Chondrocyte (in vitro differentiated cells): Measurements from ENCODE around the gene PPT2. TPM values are rescaled to one million over a fixed set of nuclear protein-coding genes. Genes with fewer than 3 reads are reported as not detected.

Experiments
- DNase-seq: peaks from one replicate; pipeline ENCODE4 v3.0.0; 2021; ENCODE audit warnings: mixed read lengths, low spot score
- H3K27ac Mint-ChIP-seq: one replicate; pipeline ENCODE4 v1.8.0; 2021; ENCODE audit warnings: mild to moderate bottlenecking, moderate library complexity, mixed read lengths; ENCODE audit not compliant: unreplicated experiment
- H3K27me3 Mint-ChIP-seq: 2 replicates; pipeline ENCODE4 v1.8.0; 2021; ENCODE audit warnings: low read depth, mixed read lengths
- H3K36me3 Mint-ChIP-seq: 2 replicates; pipeline ENCODE4 v1.8.0; 2021; ENCODE audit warnings: low read depth, mixed read lengths
- H3K4me1 Mint-ChIP-seq: 2 replicates; pipeline ENCODE4 v1.8.0; 2021; ENCODE audit warnings: low read depth, mild to moderate bottlenecking, mixed read lengths
- H3K4me3 Mint-ChIP-seq: one replicate; pipeline ENCODE4 v1.8.0; 2021; ENCODE audit warnings: mild to moderate bottlenecking, moderate library complexity, mixed read lengths; ENCODE audit not compliant: unreplicated experiment
- H3K9me3 Mint-ChIP-seq: 2 replicates; pipeline ENCODE4 v1.8.0; 2021; ENCODE audit warnings: low read depth, mixed read lengths
- CTCF ChIP-seq: fragments of 200-600 bp; sonication (generic); IDR thresholded peaks from 2 replicates; pipeline ENCODE4 v1.5.0; 2021; ENCODE audit warnings: antibody characterized with exemption, mild to moderate bottlenecking, moderate library complexity
- total RNA-seq: library from RNA; stranded (reverse); gene quantifications from 3 replicates; pipeline ENCODE4 v1.2.1, GENCODE V29; 2021

Gene PPT2
- total RNA-seq, 1 donor from 2014 or later: 35.8 TPM

DNA sequence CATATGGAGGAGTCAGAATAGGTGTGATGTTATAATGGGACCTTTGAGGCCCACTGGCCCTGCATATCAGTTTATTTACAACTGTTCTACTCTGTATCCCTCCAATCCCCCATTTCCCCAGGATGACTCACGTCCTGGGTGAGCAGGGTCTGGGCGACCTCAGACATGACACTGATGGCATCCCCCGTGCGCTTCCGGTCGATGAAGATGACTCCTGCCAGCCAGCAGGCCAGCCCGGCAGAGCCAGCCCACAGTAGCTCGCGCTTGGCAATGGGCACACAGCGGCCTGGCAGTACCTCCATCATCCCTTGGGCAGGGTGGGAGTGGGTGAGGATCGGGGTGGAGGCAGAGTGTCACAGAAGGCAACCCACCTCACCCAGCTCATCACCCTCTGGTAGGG lies 16.4 kb downstream of the PPT2 start:
- peaks cover 23% of the 10 kb centered on the region for H3K36me3 Mint-ChIP-seq
- H3K27ac Mint-ChIP-seq: no peak overlapping the region
- TF ChIP-seq CTCF: no peak
- DNase-seq: peak; percentile 48
- H3K4me3 Mint-ChIP-seq: no peak overlapping the region
- H3K4me1 Mint-ChIP-seq: peaks cover 32% of the 10 kb centered on the region
- H3K27me3 Mint-ChIP-seq: no peaks in the 10 kb centered on the region
- no peaks in the 10 kb centered on the region for H3K9me3 Mint-ChIP-seq

DNA sequence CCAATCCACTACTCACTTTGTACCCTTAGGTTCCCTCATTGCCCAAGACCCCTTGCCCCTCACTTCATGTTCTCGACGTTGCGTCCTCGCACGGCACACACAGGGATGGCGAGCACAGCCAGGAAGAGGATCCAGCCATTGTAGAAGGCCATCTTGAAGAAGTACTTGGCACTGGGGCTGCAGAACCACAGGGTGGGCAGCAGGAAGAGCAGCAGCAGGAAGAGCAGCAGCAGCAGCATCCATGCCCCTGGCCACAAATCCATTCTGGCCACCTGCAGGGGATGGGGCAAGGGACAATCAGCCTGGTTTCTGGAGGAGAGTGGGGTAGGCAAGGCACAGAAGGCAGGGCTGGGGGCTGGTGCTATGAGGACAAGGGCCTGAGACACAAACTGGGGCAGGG lies 17.3 kb downstream of the PPT2 start:
- Mint-ChIP-seq H3K27ac (no peak overlapping the region), H3K36me3 (peaks cover 22% of the 10 kb centered on the region), H3K4me3 (no peak overlapping the region), H3K9me3 (no peaks in the 10 kb centered on the region), H3K4me1 (peaks cover 37% of the 10 kb centered on the region), H3K27me3 (no peaks in the 10 kb centered on the region)
- peak; percentile 48 for DNase-seq
- TF ChIP-seq CTCF: no peak

GRCh38 chr6:32173051-32173727 lies 19.2 kb downstream of the PPT2 start:
- DNase-seq: no peak
- Mint-ChIP-seq H3K36me3 (peaks cover 17% of the 10 kb centered on the region), H3K4me1 (peaks cover 49% of the 10 kb centered on the region), H3K27me3 (no peaks in the 10 kb centered on the region), H3K27ac (peak overlapping the region; percentile 72), H3K4me3 (no peak overlapping the region), H3K9me3 (no peaks in the 10 kb centered on the region)
- TF ChIP-seq CTCF: no peak

GRCh38 chr6:32174416-32174815 lies 20.5 kb downstream of the PPT2 start:
- Mint-ChIP-seq H3K4me1 (peaks cover 54% of the 10 kb centered on the region), H3K9me3 (no peaks in the 10 kb centered on the region), H3K36me3 (peaks cover 13% of the 10 kb centered on the region), H3K27ac (no peak overlapping the region), H3K4me3 (peak overlapping the region; percentile 81), H3K27me3 (no peaks in the 10 kb centered on the region)
- DNase-seq: no peak
- TF ChIP-seq CTCF: no peak

DNA sequence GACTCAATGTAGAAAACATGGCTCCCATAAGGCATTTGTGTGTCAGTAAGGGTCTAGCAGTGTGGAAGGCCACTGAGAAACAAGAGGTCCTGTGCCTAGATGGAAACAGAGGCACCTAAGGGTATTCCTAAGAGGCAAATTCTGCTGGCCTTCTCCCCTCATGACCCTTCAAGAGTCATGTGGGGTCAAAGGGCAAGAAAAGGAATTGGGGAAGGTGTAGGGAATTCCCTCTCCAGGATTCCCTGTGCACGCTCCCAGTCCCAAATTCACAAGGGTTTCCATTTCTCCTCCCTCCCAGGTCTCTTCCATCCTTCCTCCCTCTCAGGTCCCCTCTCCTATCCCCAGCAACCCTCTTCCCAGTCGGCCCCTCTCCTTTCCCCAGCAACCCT lies 21.4 kb downstream of the PPT2 start:
- Mint-ChIP-seq H3K4me1 (peaks cover 63% of the 10 kb centered on the region), H3K27ac (peak overlapping the region; percentile 77), H3K27me3 (no peaks in the 10 kb centered on the region), H3K9me3 (no peaks in the 10 kb centered on the region), H3K36me3 (peaks cover 8% of the 10 kb centered on the region), H3K4me3 (peak overlapping the region; percentile 81)
- peak; percentile 57 for DNase-seq
- no peak for TF ChIP-seq CTCF
